ENCODE results near the gene BORCS8. TPM values are rescaled to one million over a fixed set of nuclear protein-coding genes. Genes with fewer than 3 reads are reported as not detected.
"Not testable (repeated sequence)": the region's sequence is repeated elsewhere in the genome, so short reads cannot be mapped to it uniquely, and the experiment has no call there.

The BORCS8 gene
- total RNA-seq, 1 donor from 2014 or later = 18.4 TPM

- ATAC-seq = no peak
Observed at GRCh38 chr19:19147344-19147743, 44.6 kb downstream of the BORCS8 start.

GRCh38 chr19:19146865-19147264 lies 45.1 kb downstream of the BORCS8 start:
- peak; percentile 5 for ATAC-seq

- peak; percentile 87 for ATAC-seq
Observed at GRCh38 chr19:19145684-19146608, 46.0 kb downstream of the BORCS8 start.

GRCh38 chr19:19145281-19145680 lies 46.7 kb downstream of the BORCS8 start:
- ATAC-seq = no peak

GRCh38 chr19:19142347-19142746 lies 49.6 kb downstream of the BORCS8 start:
- ATAC-seq = no peak

GRCh38 chr19:19140476-19140875 lies 51.5 kb downstream of the BORCS8 start:
- no peak for ATAC-seq

- no peak for ATAC-seq
Observed at GRCh38 chr19:19139876-19140229, 52.1 kb downstream of the BORCS8 start.

- ATAC-seq = peak; percentile 98
Observed at GRCh38 chr19:19138109-19138981, 53.6 kb downstream of the BORCS8 start, which contains the start of gene TMEM161A. Gene TMEM161A (minus strand): TSS chr19:19138478. CDS start chr19:19138428, 50 bp downstream.

GRCh38 chr19:19137556-19138108 lies 54.3 kb downstream of the BORCS8 start:
- peak; percentile 9 for ATAC-seq

GRCh38 chr19:19135713-19136112 lies 56.2 kb downstream of the BORCS8 start:
- ATAC-seq = not testable (repeated sequence)

- no peak for ATAC-seq
Observed at GRCh38 chr19:19134687-19135158, 57.2 kb downstream of the BORCS8 start.

GRCh38 chr19:19133985-19134384 lies 58.0 kb downstream of the BORCS8 start:
- ATAC-seq = no peak

GRCh38 chr19:19132912-19133311 lies 59.0 kb downstream of the BORCS8 start:
- no peak for ATAC-seq

GRCh38 chr19:19131989-19132388 lies 60.0 kb downstream of the BORCS8 start:
- no peak for ATAC-seq

Other genes starting within 250 kb of the BORCS8 start
- 26.1 TPM for gene SUGP2, start 158.6 kb downstream of the BORCS8 start, total RNA-seq
- 19.8 TPM for gene ARMC6, start 158.5 kb downstream of the BORCS8 start, total RNA-seq
- gene SLC25A42, start 128.2 kb downstream of the BORCS8 start, total RNA-seq = 2.5 TPM
- gene TMEM161A, start 53.7 kb downstream of the BORCS8 start, total RNA-seq = 18.7 TPM
- 1.4 TPM for gene MEF2B, start 21.9 kb downstream of the BORCS8 start, total RNA-seq
- gene RFXANK, start 106 bp upstream of the BORCS8 start, total RNA-seq = 72.9 TPM
- gene NR2C2AP, start 11.3 kb upstream of the BORCS8 start, total RNA-seq = 14.8 TPM
- gene NCAN, start 19.8 kb upstream of the BORCS8 start, total RNA-seq = not detected
- not detected for gene TM6SF2, start 81.1 kb upstream of the BORCS8 start, total RNA-seq
- gene SUGP1, start 128.4 kb upstream of the BORCS8 start, total RNA-seq = 26.5 TPM
- 33.4 TPM for gene MAU2, start 128.7 kb upstream of the BORCS8 start, total RNA-seq
- gene GATAD2A, start 213.5 kb upstream of the BORCS8 start, total RNA-seq = 58.9 TPM